ENCODE data around the gene CYP3A7.
"Not testable (repeated sequence)": the region's sequence is repeated elsewhere in the genome, so short reads cannot be mapped to it uniquely, and the experiment has no call there.

The CYP3A7 gene

DNA sequence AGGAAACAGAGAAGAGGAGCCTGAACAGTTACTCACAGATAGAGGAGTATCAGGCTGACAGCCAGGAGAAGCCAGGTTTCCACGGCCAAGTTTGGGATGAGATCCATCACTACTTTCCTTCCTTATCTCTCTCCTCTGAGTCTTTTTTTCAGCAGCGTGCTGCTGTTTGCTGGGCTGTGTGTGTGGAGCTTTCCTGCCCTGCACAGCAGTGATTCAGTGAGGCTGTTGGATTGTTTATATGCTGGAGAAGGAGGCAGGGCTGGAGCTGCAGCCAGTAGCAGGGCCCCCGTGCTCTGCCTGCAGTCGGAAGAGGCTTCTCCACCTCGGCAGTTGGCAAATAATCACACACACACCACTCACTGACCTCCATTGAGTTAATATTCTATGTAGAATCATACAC, at the start of gene CYP3A7:
Gene CYP3A7, minus strand, starts transcription at position 210 of the 400 bp plus-strand sequence. Its CDS starts 103 bp downstream, at position 107.
- no peak within 1 kb of the TSS for H3K4me3 ChIP-seq (ENCODE audit: low read length)
- TF ChIP-seq, protein P1, sequence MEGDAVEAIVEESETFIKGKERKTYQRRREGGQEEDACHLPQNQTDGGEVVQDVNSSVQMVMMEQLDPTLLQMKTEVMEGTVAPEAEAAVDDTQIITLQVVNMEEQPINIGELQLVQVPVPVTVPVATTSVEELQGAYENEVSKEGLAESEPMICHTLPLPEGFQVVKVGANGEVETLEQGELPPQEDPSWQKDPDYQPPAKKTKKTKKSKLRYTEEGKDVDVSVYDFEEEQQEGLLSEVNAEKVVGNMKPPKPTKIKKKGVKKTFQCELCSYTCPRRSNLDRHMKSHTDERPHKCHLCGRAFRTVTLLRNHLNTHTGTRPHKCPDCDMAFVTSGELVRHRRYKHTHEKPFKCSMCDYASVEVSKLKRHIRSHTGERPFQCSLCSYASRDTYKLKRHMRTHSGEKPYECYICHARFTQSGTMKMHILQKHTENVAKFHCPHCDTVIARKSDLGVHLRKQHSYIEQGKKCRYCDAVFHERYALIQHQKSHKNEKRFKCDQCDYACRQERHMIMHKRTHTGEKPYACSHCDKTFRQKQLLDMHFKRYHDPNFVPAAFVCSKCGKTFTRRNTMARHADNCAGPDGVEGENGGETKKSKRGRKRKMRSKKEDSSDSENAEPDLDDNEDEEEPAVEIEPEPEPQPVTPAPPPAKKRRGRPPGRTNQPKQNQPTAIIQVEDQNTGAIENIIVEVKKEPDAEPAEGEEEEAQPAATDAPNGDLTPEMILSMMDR (conservative IDR thresholded peaks at IDR 0.05; ENCODE audit: low read depth, low read length): no peak
- no peak for DNase-seq (ENCODE audit: low read depth)

DNA sequence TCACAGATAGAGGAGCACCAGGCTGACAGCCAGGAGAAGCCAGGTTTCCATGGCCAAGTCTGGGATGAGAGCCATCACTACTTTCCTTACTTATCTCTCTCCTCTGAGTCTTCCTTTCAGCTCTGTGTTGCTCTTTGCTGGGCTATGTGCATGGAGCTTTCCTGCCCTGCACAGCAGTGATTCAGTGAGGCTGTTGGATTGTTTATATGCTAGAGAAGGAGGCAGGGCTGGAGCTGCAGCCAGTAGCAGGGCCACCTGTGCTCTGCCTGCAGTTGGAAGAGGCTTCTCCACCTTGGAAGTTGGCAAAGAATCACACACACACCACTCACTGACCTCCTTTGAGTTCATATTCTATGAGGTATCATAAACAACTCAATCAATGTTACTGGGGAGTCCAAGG, 49.0 kb upstream of the CYP3A7 start, which contains the start of gene CYP3A4:
Gene CYP3A4, minus strand, starts transcription at position 178 of the 400 bp plus-strand sequence. Its CDS starts 103 bp downstream, at position 75.
- TF ChIP-seq, protein P1 (conservative IDR thresholded peaks at IDR 0.05; ENCODE audit: low read depth, low read length): no peak
- no peak within 1 kb of the TSS for H3K4me3 ChIP-seq (ENCODE audit: low read length)
- DNase-seq (ENCODE audit: low read depth): no peak

DNA sequence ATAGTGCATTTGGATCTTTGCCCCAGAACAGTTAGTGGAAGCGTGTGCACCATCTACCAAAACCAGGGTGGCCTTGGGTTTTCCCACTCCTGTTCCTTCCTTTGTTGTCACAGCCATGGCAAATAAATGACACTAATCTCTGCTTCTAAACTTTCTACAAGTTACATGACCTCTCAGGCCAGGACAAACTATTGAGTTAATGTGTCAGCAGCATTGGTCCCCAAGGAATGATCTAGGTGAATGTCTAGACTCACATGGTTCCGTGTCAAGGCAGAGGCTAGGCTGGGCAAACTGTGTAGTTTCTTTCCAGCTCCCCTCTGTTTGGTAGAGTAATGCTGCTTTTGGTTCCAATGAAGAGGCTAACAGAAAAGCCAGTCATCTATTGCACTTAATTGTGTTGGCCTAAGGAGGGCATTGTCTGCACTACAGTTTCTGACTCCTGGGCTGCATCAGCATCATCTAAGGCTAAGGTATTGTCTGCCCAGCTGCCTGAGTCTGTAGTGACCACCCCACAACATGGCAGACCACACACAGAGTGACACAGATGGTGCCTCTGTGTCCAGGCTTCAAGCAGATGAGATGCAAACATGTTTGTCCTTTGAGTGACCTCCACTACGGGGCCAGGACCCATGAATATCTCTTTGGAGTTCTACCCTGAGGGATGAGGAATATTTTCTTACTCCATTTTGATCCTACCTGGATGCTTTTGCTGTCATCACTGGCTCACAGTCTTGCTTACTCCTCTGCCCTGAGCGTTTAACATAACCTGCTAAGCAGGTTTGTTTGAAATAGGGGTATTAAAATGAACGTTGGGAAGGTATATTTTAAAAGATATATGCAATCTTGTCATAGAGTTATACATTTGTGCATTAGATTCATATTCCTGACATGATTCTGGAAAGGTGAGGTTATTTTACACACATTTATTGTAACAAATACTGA, 47.3 kb upstream of the CYP3A7 start:
- no peak for DNase-seq (ENCODE audit: low read depth)
- no peak overlapping the region for H3K4me3 ChIP-seq (ENCODE audit: low read length)
- TF ChIP-seq, protein P1 (conservative IDR thresholded peaks at IDR 0.05; ENCODE audit: low read depth, low read length): no peak

DNA sequence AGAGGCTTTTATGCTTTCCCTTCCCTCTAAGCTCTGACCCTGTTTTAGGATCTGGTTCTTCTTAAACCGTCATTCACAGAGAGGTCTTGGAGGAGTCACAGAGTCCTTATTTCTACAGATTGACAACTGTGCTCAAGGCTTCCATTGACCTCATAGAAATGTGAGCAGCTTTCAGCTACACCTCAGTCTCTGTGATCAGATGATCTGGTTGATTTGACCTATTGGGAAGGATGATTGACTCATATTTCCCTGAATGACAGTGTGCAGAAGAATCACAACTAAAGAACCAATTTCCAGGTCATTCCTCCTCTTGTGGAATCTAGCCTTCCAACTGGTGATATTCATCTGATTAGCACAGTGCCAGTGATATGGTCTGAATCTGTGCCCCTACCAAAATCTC, 45.6 kb upstream of the CYP3A7 start:
- TF ChIP-seq, protein P1 (conservative IDR thresholded peaks at IDR 0.05; ENCODE audit: low read depth, low read length): no peak
- no peak for DNase-seq (ENCODE audit: low read depth)
- no peak overlapping the region for H3K4me3 ChIP-seq (ENCODE audit: low read length)

DNA sequence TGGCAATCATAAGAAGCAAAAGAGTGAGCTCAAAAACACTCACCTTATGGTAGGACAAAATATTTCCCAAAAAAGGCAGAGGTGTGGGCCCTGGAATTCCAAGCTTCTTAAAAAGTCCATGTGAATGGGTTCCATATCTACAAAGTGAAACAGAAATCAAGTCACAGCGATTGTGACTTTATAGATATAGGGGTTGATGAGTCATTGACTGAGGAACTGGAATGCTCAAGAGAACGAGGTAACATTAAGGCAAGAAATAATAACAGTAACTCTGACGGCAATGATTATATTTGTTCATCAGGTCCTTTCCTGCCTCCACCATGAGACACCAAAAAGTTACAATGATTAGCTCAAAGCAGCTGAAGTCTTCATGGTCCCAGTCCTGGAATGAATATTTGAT, 45.0 kb upstream of the CYP3A7 start:
- no peak overlapping the region for H3K4me3 ChIP-seq (ENCODE audit: low read length)
- TF ChIP-seq, protein P1 (conservative IDR thresholded peaks at IDR 0.05; ENCODE audit: low read depth, low read length): no peak
- DNase-seq (ENCODE audit: low read depth): no peak

DNA sequence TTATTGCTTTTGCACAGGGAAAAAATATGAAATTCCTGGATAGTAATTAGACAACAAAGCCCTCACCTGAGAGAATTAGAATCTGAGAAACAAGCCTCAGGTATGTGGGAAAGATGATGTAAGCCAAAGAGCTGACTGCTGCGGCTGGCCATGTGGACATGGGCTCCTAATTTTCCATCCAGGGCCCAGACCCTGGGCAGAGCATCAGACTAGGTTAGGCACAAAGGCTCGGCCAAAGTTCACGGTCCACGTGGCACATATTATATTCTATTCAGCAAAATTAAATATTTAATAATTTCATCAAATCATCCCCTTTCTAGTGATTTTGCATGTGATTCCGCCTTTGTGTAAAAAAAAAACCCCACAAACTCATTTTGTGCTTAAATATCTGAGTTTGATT, 43.9 kb upstream of the CYP3A7 start:
- TF ChIP-seq, protein P1 (conservative IDR thresholded peaks at IDR 0.05; ENCODE audit: low read depth, low read length): no peak
- no peak for DNase-seq (ENCODE audit: low read depth)
- no peak overlapping the region for H3K4me3 ChIP-seq (ENCODE audit: low read length)

DNA sequence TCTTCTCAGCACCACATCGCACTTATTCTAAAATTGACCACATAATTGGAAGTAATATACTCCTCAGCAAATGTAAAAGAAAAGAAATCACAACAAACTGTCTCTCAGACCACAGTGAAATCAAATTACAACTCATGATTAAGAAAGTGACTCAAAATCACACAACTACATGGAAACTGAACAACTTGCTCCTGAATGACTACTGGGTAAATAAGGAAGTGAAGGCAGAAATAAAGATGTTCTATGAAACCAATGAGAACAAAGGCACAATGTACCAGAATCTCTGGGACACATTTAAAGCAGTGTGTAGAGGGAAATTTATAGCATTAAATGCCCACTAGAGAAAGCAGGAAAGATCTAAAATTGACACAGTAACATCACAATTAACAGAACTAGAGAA, 38.4 kb upstream of the CYP3A7 start:
- DNase-seq (ENCODE audit: low read depth): not testable (repeated sequence)

More for the DNA sequence above, 38.4 kb upstream of the CYP3A7 start:
- H3K4me3 ChIP-seq (ENCODE audit: low read length): not testable (repeated sequence)
